ENCODE results near the gene FRYL.

DNA sequence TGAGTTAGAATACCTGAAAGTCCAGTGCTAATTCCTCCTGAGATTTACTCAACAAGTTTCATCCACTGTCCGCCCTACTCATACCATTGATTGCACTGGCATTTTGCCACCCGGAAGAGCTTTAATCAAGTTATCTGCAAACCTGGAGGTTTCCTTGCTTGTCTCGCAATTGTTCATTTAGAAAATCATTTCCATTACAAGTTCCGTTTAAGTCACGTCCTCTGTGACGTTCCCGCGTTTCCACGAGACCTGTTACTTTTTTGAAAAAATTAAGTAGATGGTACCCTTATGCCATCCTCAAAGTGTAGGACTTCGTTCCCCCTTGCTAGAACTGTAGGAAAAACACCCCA, 761 bp upstream of the FRYL start:
- no peak for TF ChIP-seq CTCF (conservative IDR thresholded peaks at IDR 0.05)
- no peak for TF ChIP-seq EZH2 (IDR thresholded peaks at IDR 0.05; ENCODE audit: low read depth)

Measured in PC-9 (cell line).